GM21737 (cell line): Measurements from ENCODE around the gene STRBP.
A peak's percentile ranks its signal among the peaks of the same experiment; 100 is the strongest.
"Not testable (repeated sequence)": the region's sequence is repeated elsewhere in the genome, so short reads cannot be mapped to it uniquely, and the experiment has no call there.

Experiments
- ATAC-seq: cut with Tn5 transposase; IDR thresholded peaks from one replicate; pipeline ENCODE4 v1.9.1; 2021; ENCODE audit warnings: mild to moderate bottlenecking, moderate library complexity; ENCODE audit not compliant: unreplicated experiment

STRBP gene

GRCh38 chr9:123251324-123251723 is 17.1 kb downstream of the STRBP start:
- ATAC-seq: no peak

- ATAC-seq: no peak
Measured at GRCh38 chr9:123250504-123250903, 17.9 kb downstream of the STRBP start.

- ATAC-seq: not testable (repeated sequence)
Measured at GRCh38 chr9:123249162-123249561, 19.2 kb downstream of the STRBP start.

- ATAC-seq: no peak
Measured at GRCh38 chr9:123248630-123249029, 19.8 kb downstream of the STRBP start.

- no peak for ATAC-seq
Measured at GRCh38 chr9:123246534-123246933, 21.9 kb downstream of the STRBP start.

- no peak for ATAC-seq
Measured at GRCh38 chr9:123239726-123240125, 28.7 kb downstream of the STRBP start.

GRCh38 chr9:123238365-123238764 is 30.0 kb downstream of the STRBP start:
- ATAC-seq: no peak

GRCh38 chr9:123237220-123237619 is 31.2 kb downstream of the STRBP start:
- no peak for ATAC-seq

GRCh38 chr9:123235448-123235847 is 32.9 kb downstream of the STRBP start:
- no peak for ATAC-seq

GRCh38 chr9:123234853-123235252 is 33.5 kb downstream of the STRBP start:
- ATAC-seq: no peak

- no peak for ATAC-seq
Measured at GRCh38 chr9:123232332-123232731, 36.1 kb downstream of the STRBP start.

- ATAC-seq: no peak
Measured at GRCh38 chr9:123231421-123231820, 37.0 kb downstream of the STRBP start.

GRCh38 chr9:123228967-123229366 is 39.4 kb downstream of the STRBP start:
- ATAC-seq: no peak

GRCh38 chr9:123225995-123226394 is 42.4 kb downstream of the STRBP start:
- no peak for ATAC-seq

- ATAC-seq: peak; percentile 87
Measured at GRCh38 chr9:123225374-123225813, 43.0 kb downstream of the STRBP start.

- ATAC-seq: no peak
Measured at GRCh38 chr9:123220127-123220526, 48.3 kb downstream of the STRBP start.

- no peak for ATAC-seq
Measured at GRCh38 chr9:123218831-123219230, 49.6 kb downstream of the STRBP start.

GRCh38 chr9:123217128-123217654 is 51.2 kb downstream of the STRBP start:
- ATAC-seq: no peak

GRCh38 chr9:123216251-123216797 is 52.1 kb downstream of the STRBP start:
- no peak for ATAC-seq

GRCh38 chr9:123211081-123211480 is 57.3 kb downstream of the STRBP start:
- no peak for ATAC-seq

GRCh38 chr9:123208626-123209174 is 59.7 kb downstream of the STRBP start:
- no peak for ATAC-seq

- no peak for ATAC-seq
Measured at GRCh38 chr9:123206065-123206464, 62.3 kb downstream of the STRBP start.

- no peak for ATAC-seq
Measured at GRCh38 chr9:123201083-123201482, 67.3 kb downstream of the STRBP start.
